SK-N-SH (cell line): ENCODE data around the gene MDH1.

Source experiments
- EP300 ChIP-seq, 2 experiments: IDR thresholded peaks; 2 replicates each; pipeline versions ENCODE4 v1.4.0 to v1.6.1; 2012; ENCODE audit warnings: borderline replicate concordance in 1 of 2, low read depth in 1 of 2, low read length in 1 of 2
- FOXM1 ChIP-seq: IDR thresholded peaks from 2 replicates; pipeline ENCODE4 v1.4.0; 2012; ENCODE audit warnings: low read depth, mild to moderate bottlenecking
- MXI1 ChIP-seq: IDR thresholded peaks from 2 replicates; pipeline ENCODE4 v1.6.1; 2012; ENCODE audit warnings: mild to moderate bottlenecking, low read depth, low read length, improper control_type of control experiment
- SIN3A ChIP-seq: IDR thresholded peaks from 2 replicates; pipeline ENCODE4 v1.6.1; 2012; ENCODE audit warnings: low read depth, mild to moderate bottlenecking, low read length, moderate library complexity, borderline replicate concordance
- TF ChIP-seq, protein P1 (sequence below): fragments of 200-600 bp; sonication (generic); IDR thresholded peaks from 2 replicates; pipeline ENCODE4 v1.6.1; 2017; ENCODE audit warnings: antibody characterized with exemption, mild to moderate bottlenecking, moderate library complexity

GRCh38 chr2:63571291-63571690, 17.5 kb upstream of the MDH1 start:
- TF ChIP-seq, protein P1, sequence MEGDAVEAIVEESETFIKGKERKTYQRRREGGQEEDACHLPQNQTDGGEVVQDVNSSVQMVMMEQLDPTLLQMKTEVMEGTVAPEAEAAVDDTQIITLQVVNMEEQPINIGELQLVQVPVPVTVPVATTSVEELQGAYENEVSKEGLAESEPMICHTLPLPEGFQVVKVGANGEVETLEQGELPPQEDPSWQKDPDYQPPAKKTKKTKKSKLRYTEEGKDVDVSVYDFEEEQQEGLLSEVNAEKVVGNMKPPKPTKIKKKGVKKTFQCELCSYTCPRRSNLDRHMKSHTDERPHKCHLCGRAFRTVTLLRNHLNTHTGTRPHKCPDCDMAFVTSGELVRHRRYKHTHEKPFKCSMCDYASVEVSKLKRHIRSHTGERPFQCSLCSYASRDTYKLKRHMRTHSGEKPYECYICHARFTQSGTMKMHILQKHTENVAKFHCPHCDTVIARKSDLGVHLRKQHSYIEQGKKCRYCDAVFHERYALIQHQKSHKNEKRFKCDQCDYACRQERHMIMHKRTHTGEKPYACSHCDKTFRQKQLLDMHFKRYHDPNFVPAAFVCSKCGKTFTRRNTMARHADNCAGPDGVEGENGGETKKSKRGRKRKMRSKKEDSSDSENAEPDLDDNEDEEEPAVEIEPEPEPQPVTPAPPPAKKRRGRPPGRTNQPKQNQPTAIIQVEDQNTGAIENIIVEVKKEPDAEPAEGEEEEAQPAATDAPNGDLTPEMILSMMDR, result no peak
- TF ChIP-seq MXI1, result no peak
- no peak for TF ChIP-seq EP300 (IDR thresholded peaks at IDR 0.05; ENCODE audit: borderline replicate concordance in 1 of 2, low read depth in 1 of 2, low read length in 1 of 2)
- TF ChIP-seq FOXM1, result no peak
- no peak for TF ChIP-seq SIN3A
